PC-3 (cell line): ENCODE measurements around the gene TPPP3. TPM values are rescaled to one million over a fixed set of nuclear protein-coding genes. Genes with fewer than 3 reads are reported as not detected.
"Not testable (repeated sequence)": the region's sequence is repeated elsewhere in the genome, so short reads cannot be mapped to it uniquely, and the experiment has no call there.

Source experiments
- ATAC-seq: fragments of 200-7000 bp; cut with Tn5 transposase; 2 replicates; pipeline ENCODE4 v1.9.1; 2020; ENCODE audit warnings: mild to moderate bottlenecking, moderate library complexity
- BruUV-seq: library from RNA; stranded (reverse); fragments of 400-500 nt; replicated peaks from 2 replicates; lab custom pipeline; 2021; lab: Mats Ljungman, UMichigan
- CTCF ChIA-PET: fragments of 300-600 bp; sonication (Branson Sonifier 250); formaldehyde crosslinking; loops from one replicate; lab custom pipeline; 2022; ENCODE audit warnings: antibody characterized with exemption; lab: Charles Lee
- POLR2A ChIA-PET: fragments of 300-600 bp; sonication (Branson Sonifier 250); formaldehyde crosslinking; loops from one replicate; lab custom pipeline; 2022; ENCODE audit warnings: antibody characterized with exemption; ENCODE audit not compliant: unreplicated experiment; lab: Charles Lee
- DNase-seq: peaks from one replicate; pipeline ENCODE4 v3.0.0-alpha.2; 2015
- H2AFZ ChIP-seq: fragments of 300-600 bp; sonication (generic); 2 replicates; pipeline ENCODE4 v1.6.0; 2016; ENCODE audit warnings: antibody characterized with exemption, low read length
- H3F3A ChIP-seq: fragments of 300-600 bp; sonication (generic); one replicate; pipeline ENCODE4 v1.6.0; 2017; ENCODE audit warnings: antibody characterized with exemption, low read length, control low read depth, mild to moderate bottlenecking; ENCODE audit not compliant: unreplicated experiment
- H3K27ac ChIP-seq: fragments of 300-600 bp; sonication (generic); 2 replicates; pipeline ENCODE4 v1.5.1; 2016; ENCODE audit warnings: mild to moderate bottlenecking, low read length
- H3K27me3 ChIP-seq: fragments of 300-600 bp; sonication (generic); 2 replicates; pipeline ENCODE4 v1.6.1; 2016; ENCODE audit warnings: low read length, mixed read lengths
- H3K36me3 ChIP-seq: fragments of 300-600 bp; sonication (generic); 2 replicates; pipeline ENCODE4 v1.6.1; 2016; ENCODE audit warnings: low read depth, mixed run types, low read length, mixed read lengths
- H3K4me1 ChIP-seq: fragments of 300-600 bp; sonication (generic); 2 replicates; pipeline ENCODE4 v1.5.1; 2016; ENCODE audit warnings: low read length; ENCODE audit not compliant: insufficient read depth
- H3K4me2 ChIP-seq: fragments of 300-600 bp; sonication (generic); 2 replicates; pipeline ENCODE4 v1.6.0; 2016; ENCODE audit warnings: low read length
- H3K4me3 ChIP-seq: fragments of 300-600 bp; sonication (generic); 2 replicates; pipeline ENCODE4 v1.5.1; 2016; ENCODE audit warnings: mild to moderate bottlenecking, low read length, mixed read lengths
- H3K79me2 ChIP-seq: fragments of 300-600 bp; sonication (generic); 2 replicates; pipeline ENCODE4 v1.6.1; 2017; ENCODE audit warnings: low read length, mixed read lengths
- H3K9ac ChIP-seq: fragments of 300-600 bp; sonication (generic); 2 replicates; pipeline ENCODE4 v1.6.0; 2016; ENCODE audit warnings: mild to moderate bottlenecking, low read length
- H3K9me2 ChIP-seq: fragments of 300-600 bp; sonication (generic); replicated peaks from 2 replicates; pipeline ENCODE4 v1.6.1; 2016; ENCODE audit warnings: mixed run types, low read length, mixed read lengths
- H3K9me3 ChIP-seq: fragments of 300-600 bp; sonication (generic); 2 replicates; pipeline ENCODE4 v1.6.1; 2016; ENCODE audit warnings: low read length, mixed read lengths
- H4K20me1 ChIP-seq: fragments of 300-600 bp; sonication (generic); 2 replicates; pipeline ENCODE4 v1.6.1; 2016; ENCODE audit warnings: low read length, mixed read lengths
- EZH2 ChIP-seq: fragments of 300-600 bp; sonication (generic); IDR thresholded peaks from one replicate; pipeline ENCODE4 v1.6.1; 2017; ENCODE audit warnings: antibody characterized with exemption, mild to moderate bottlenecking, low read length; ENCODE audit not compliant: unreplicated experiment
- EZH2phosphoT487 ChIP-seq: fragments of 300-600 bp; sonication (generic); IDR thresholded peaks from 2 replicates; pipeline ENCODE4 v1.6.1; 2018; ENCODE audit warnings: mild to moderate bottlenecking, antibody characterized with exemption, low read length, borderline replicate concordance
- intact Hi-C: fragments of 100-400 bp; cut with micrococcal nuclease; formaldehyde crosslinking; loops from 2 replicates; pipeline ENCODE4 v1.9.0; 2023
- total RNA-seq: library from RNA; depleted of rRNA; stranded (reverse); fragments of >200 nt; gene quantifications from 2 replicates; pipeline ENCODE4 v1.2.3, GENCODE V29; 2014
- TF ChIP-seq, protein P1 (sequence below): fragments of 300-600 bp; sonication (generic); conservative IDR thresholded peaks from 2 replicates; pipeline ENCODE4 v1.5.1; 2017; ENCODE audit warnings: antibody characterized with exemption, low read depth, mild to moderate bottlenecking, low read length

TPPP3 gene
- total RNA-seq, 1 experiment from 2014 or later = not detected

DNA sequence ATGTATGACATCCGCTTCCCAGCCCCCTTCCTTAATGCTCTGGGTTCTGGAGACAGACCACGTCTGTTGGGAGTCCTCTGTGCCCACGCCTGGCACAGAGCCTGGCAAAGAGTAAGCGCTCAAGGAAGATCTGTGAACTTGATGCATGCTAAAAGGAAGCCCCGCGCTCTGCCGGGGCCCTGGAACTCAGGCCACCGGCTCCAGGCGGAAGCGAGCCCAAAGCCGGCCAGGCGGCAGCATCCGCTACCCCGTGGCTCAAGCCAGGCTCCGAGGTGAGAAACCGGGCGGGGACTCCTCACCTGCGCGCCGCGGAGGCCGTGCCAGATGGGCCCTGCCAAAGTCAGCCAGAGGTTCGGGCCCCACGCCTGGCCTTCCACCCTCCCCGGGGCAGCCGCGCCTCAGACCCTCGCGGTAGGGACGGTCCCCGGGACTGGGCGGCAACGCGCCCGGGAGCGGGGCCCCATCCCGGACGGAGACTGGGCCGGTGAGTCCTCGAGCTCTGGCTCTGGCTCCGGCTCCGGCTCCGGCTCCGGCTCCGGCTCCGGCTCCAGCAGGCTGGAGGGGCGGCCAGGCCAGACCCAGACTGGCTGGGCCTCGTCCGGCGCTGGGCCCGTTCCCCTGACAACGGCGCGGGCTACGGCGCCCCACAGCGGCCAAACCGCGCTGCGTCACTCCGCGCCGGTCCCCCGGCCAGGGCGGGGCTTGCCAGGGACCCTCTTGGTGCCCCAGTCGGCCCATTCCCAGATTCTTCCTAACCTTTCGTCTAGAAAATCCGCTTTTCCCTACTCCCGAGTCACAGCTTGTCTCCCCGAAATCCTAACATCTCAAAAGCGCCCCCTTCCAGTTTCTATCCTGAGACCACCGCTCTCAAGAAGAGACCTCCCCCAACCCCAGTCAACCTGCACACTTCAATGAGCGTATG, 22.8 kb upstream of the TPPP3 start, which contains the start of gene ZDHHC1:
TSS of gene ZDHHC1 (minus strand) at position 606 of the 922 bp plus-strand sequence. CDS start 8,702 bp downstream, outside the sequence.
- POLR2A ChIA-PET = no interaction called here
- ATAC-seq = peak; percentile 95

DNA sequence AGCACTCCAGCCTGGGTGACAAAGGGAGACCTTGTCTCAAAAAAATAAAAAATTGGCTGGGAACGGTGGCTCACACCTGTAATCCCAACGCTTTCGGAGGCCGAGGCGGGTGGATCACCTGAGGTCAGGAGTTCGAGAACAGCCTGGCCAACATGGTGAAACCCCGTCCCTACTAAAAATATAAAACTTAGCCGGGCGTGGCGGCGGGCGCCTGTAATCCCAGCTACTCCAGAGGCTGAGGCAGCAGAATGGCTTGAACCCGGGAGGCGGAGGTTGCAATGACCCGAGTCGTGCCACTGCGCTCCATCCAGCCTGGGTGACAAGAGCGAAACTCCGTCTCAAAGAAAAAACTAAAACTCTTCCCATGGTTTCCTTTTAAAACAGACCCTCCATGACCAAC, 22.1 kb upstream of the TPPP3 start:
- H4K20me1 ChIP-seq, ATAC-seq, H3K4me1 ChIP-seq, H3K36me3 ChIP-seq, H3F3A ChIP-seq, H3K9me2 ChIP-seq, CTCF ChIA-PET, H3K9me3 ChIP-seq, H3K27me3 ChIP-seq, POLR2A ChIA-PET, DNase-seq, H3K79me2 ChIP-seq, H3K27ac ChIP-seq: not testable (repeated sequence)
- intact Hi-C loops = loop anchor here (5.0 kb wide), 1 partner anchor 153 kb away; no protein-coding TSS in a partner anchor
- peak overlapping the region; percentile 96 for H3K4me2 ChIP-seq
- TSS peak; percentile 30 for BruUV-seq
- H2AFZ ChIP-seq = peak overlapping the region; percentile 83
- peak overlapping the region; percentile 82 for H3K9ac ChIP-seq
- peak overlapping the region; percentile 73 for H3K4me3 ChIP-seq

More for the DNA sequence above, 22.8 kb upstream of the TPPP3 start, which contains the start of gene ZDHHC1:
- no TSS peak for BruUV-seq
- no peaks in the 10 kb centered on the region for H3K79me2 ChIP-seq
- peaks cover 8% of the 10 kb centered on the region; the same call in 1 of the 2 replicates for H3K4me1 ChIP-seq
- H3K9me2 ChIP-seq = no peaks in the 10 kb centered on the region
- H3F3A ChIP-seq = no peaks in the 10 kb centered on the region
- H3K4me3 ChIP-seq = peak within 1 kb of the TSS; percentile 73
- no peaks in the 10 kb centered on the region for H4K20me1 ChIP-seq
- H3K36me3 ChIP-seq = no peaks in the 10 kb centered on the region
- CTCF ChIA-PET = interaction anchor here (1.4 kb wide), 1 partner anchor 12 kb away, joined by 5 read pairs; no protein-coding TSS in a partner anchor
- intact Hi-C loops = loop anchor here (5.0 kb wide), 1 partner anchor 154 kb away; no protein-coding TSS in a partner anchor
- no peaks in the 10 kb centered on the region for H3K27me3 ChIP-seq
- peak within 1 kb of the TSS; percentile 82 for H3K9ac ChIP-seq
- H3K9me3 ChIP-seq = no peaks in the 10 kb centered on the region
- peak within 1 kb of the TSS; percentile 96 for H3K4me2 ChIP-seq
- 0 out of 2 replicates have a peak within 1 kb of the TSS, but pooled peaks have one; percentile 1 for H3K27ac ChIP-seq
- peak; percentile 61 for DNase-seq
- no peak for TF ChIP-seq EZH2phosphoT487
- TF ChIP-seq, protein P1, sequence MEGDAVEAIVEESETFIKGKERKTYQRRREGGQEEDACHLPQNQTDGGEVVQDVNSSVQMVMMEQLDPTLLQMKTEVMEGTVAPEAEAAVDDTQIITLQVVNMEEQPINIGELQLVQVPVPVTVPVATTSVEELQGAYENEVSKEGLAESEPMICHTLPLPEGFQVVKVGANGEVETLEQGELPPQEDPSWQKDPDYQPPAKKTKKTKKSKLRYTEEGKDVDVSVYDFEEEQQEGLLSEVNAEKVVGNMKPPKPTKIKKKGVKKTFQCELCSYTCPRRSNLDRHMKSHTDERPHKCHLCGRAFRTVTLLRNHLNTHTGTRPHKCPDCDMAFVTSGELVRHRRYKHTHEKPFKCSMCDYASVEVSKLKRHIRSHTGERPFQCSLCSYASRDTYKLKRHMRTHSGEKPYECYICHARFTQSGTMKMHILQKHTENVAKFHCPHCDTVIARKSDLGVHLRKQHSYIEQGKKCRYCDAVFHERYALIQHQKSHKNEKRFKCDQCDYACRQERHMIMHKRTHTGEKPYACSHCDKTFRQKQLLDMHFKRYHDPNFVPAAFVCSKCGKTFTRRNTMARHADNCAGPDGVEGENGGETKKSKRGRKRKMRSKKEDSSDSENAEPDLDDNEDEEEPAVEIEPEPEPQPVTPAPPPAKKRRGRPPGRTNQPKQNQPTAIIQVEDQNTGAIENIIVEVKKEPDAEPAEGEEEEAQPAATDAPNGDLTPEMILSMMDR = peak; percentile 59
- H2AFZ ChIP-seq = peak within 1 kb of the TSS; percentile 83

DNA sequence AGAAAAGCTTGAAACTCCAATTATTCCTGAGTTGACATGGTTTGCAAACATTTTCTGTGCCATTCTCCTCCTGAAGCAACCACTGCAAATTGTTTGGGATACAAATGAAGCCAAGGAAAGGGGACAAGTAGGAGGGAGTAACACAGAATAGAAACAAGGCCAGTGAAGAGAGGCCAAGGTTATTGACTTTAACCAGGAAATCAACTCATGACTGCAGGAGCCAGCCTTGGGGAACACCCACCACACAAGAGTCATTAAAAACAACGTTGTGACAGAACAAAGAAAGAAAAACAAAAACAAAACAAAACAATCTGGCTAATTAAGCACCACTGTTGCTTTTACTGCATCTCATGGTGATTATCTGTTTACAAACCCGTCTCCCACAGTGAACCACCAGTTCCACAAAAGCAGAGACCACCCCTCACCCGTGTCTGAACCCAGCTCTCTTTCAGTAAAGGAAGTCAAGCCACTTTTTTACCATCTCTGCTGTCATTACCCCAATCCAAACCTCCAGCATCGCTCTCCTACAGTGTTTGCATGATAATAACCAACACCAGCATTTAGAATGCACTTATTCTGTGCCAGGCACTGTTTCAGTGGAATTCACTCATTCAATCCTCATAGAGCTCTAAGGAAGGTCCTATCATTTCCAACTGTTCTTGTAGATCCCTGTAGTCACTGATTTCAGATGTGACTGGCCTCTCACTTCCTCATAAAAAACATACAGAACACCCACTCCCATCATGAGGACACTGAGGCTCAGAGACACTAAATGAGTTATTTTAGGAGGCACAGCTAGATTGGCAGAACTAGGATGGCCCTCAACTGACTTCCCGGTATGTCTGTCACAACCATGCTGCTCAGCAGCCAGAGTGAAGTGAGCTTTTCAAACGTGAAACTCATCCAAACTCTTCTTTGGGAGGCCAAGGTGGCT, 20.9 kb upstream of the TPPP3 start:
- no peak for ATAC-seq

More for the DNA sequence above, 20.9 kb upstream of the TPPP3 start:
- H3K36me3 ChIP-seq = no peaks in the 10 kb centered on the region
- H4K20me1 ChIP-seq = no peaks in the 10 kb centered on the region
- no peak overlapping the region for H3K4me3 ChIP-seq
- CTCF ChIA-PET = interaction anchor here (0.5 to 0.6 kb wide), 2 partner anchors 92 to 146 kb away, joined by 3 to 6 read pairs; no protein-coding TSS in a partner anchor
- H3F3A ChIP-seq = no peaks in the 10 kb centered on the region
- H2AFZ ChIP-seq = no peak overlapping the region
- H3K79me2 ChIP-seq = no peaks in the 10 kb centered on the region
- TF ChIP-seq EZH2 (no peak), EZH2phosphoT487 (no peak)
- TF ChIP-seq, protein P1 = no peak
- intact Hi-C loops = no loop called here
- no peak overlapping the region for H3K27ac ChIP-seq
- H3K4me2 ChIP-seq = no peak overlapping the region
- H3K27me3 ChIP-seq = no peaks in the 10 kb centered on the region
- no TSS peak for BruUV-seq
- H3K9ac ChIP-seq = no peak overlapping the region
- DNase-seq = no peak
- H3K9me3 ChIP-seq = no peaks in the 10 kb centered on the region
- peaks cover 8% of the 10 kb centered on the region; the same call in 1 of the 2 replicates for H3K4me1 ChIP-seq
- no peaks in the 10 kb centered on the region for H3K9me2 ChIP-seq
- POLR2A ChIA-PET = interaction anchor here (0.6 kb wide), 1 partner anchor 86 kb away, joined by 9 read pairs; no protein-coding TSS in a partner anchor
